Melanocyte of skin (primary cell): ENCODE results near the gene SLC25A14. TPM values are rescaled to one million over a fixed set of nuclear protein-coding genes. Genes with fewer than 3 reads are reported as not detected.

ENCODE experiments used
- small RNA-seq, 2 donors: library from RNA; depleted of rRNA; stranded (forward); fragments of <200 nt; gene quantifications; one replicate each; pipeline ENCODE3, GENCODE V24; 2012
- total RNA-seq, 2 donors: library from RNA; depleted of rRNA; stranded (reverse); fragments of >200 nt; gene quantifications; 2 replicates each; pipeline ENCODE4 v1.2.3, GENCODE V29; 2012

The SLC25A14 gene
- 1 to 10 TPM; 9.7 to 10.0 TPM for total RNA-seq

GRCh38 chrX:130339408-130340222, at the start of gene SLC25A14:
Gene SLC25A14, plus strand, starts transcription at chrX:130339919. Its CDS starts 360 bp downstream, at chrX:130340279.

GRCh38 chrX:130385520-130385919, 45.8 kb downstream of the SLC25A14 start, which contains the start of gene GPR119:
Gene GPR119, minus strand, starts transcription at chrX:130385674. Its CDS starts 227 bp downstream, at chrX:130385447.

GRCh38 chrX:130401415-130402207, 61.9 kb downstream of the SLC25A14 start, which contains the start of gene RBMX2:
Gene RBMX2, plus strand, starts transcription at chrX:130401987. Its CDS starts 46 bp downstream, at chrX:130402033.

Small RNA genes within 50 kb of the gene (small RNA-seq; reads per million reads assigned to genes)
- gene AL035423.1 (0 reads per million in 2 donors), gene RNU6-1130P (0 reads per million in 2 donors)

Other genes starting within 250 kb of the SLC25A14 start
- 1 to 10 TPM; 5.2 to 7.0 TPM for gene ELF4, start 229.4 kb upstream of the SLC25A14 start, total RNA-seq
- gene AIFM1, start 174.1 kb upstream of the SLC25A14 start, total RNA-seq: 10 to 100 TPM; 28.2 to 33.6 TPM
- 10 to 100 TPM in 1 of 2 donors, 1 to 10 TPM in 1; 6.5 to 12.7 TPM for gene RAB33A, start 168.0 kb upstream of the SLC25A14 start, total RNA-seq
- 1 to 10 TPM; 4.8 to 6.3 TPM for gene ZNF280C, start 71.0 kb upstream of the SLC25A14 start, total RNA-seq
- gene GPR119, start 45.8 kb downstream of the SLC25A14 start, total RNA-seq: not detected
- 10 to 100 TPM; 15.1 to 17.0 TPM for gene RBMX2, start 62.1 kb downstream of the SLC25A14 start, total RNA-seq